ENCODE data around the gene CFAP210. TPM values are rescaled to one million over a fixed set of nuclear protein-coding genes. Genes with fewer than 3 reads are reported as not detected.
"Not testable (repeated sequence)": the region's sequence is repeated elsewhere in the genome, so short reads cannot be mapped to it uniquely, and the experiment has no call there.

Gene CFAP210
- total and polyA plus RNA-seq, 4 donors = 2.8 to 4.5 (median 3.5) TPM

- not testable (repeated sequence) for H3K4me3 ChIP-seq (ENCODE audit: low read depth, low read length)
Observed at GRCh38 chr2:169615982-169616381, 78.2 kb downstream of the CFAP210 start.

GRCh38 chr2:169613876-169614275 is 80.3 kb downstream of the CFAP210 start:
- Histone ChIP-seq H3K27me3 (ENCODE audit: control insufficient read depth, insufficient read depth, low read length) (no peaks in the 10 kb centered on the region), H3K9me3 (ENCODE audit: control insufficient read depth, insufficient read depth, low read length) (peaks cover 2% of the 10 kb centered on the region), H3K4me1 (ENCODE audit: control insufficient read depth, insufficient read depth, low read length) (no peaks in the 10 kb centered on the region), H3K4me3 (ENCODE audit: low read depth, low read length) (no peak overlapping the region), H3K36me3 (ENCODE audit: control insufficient read depth, insufficient read depth, low read length) (peaks cover 23% of the 10 kb centered on the region), H3K27ac (ENCODE audit: low read depth, low read length) (peak overlapping the region; percentile 50)
- DNase-seq (ENCODE audit: low read depth in 4 of 6, low spot score in 6 of 6) = peak in 1 of 6 donors; percentile 4
- no CpG with 5 or more reads among the region's 2 CpGs for WGBS (ENCODE audit: insufficient coverage)

More at GRCh38 chr2:169615982-169616381, 78.2 kb downstream of the CFAP210 start:
- not testable (repeated sequence) for H3K27ac ChIP-seq (ENCODE audit: low read depth, low read length); H3K4me1 ChIP-seq (ENCODE audit: control insufficient read depth, insufficient read depth, low read length); H3K27me3 ChIP-seq (ENCODE audit: control insufficient read depth, insufficient read depth, low read length); H3K9me3 ChIP-seq (ENCODE audit: control insufficient read depth, insufficient read depth, low read length); DNase-seq (ENCODE audit: low read depth in 4 of 6, low spot score in 6 of 6)
- WGBS (ENCODE audit: insufficient coverage) = 83% methylated on average over 1 of the region's 1 CpG
- H3K36me3 ChIP-seq (ENCODE audit: control insufficient read depth, insufficient read depth, low read length) = peaks cover 14% of the 10 kb centered on the region

- WGBS (ENCODE audit: insufficient coverage) = 94% methylated on average over 2 of the region's 2 CpGs
- Histone ChIP-seq H3K4me3 (ENCODE audit: low read depth, low read length) (no peak overlapping the region), H3K27ac (ENCODE audit: low read depth, low read length) (no peak overlapping the region), H3K9me3 (ENCODE audit: control insufficient read depth, insufficient read depth, low read length) (no peaks in the 10 kb centered on the region), H3K27me3 (ENCODE audit: control insufficient read depth, insufficient read depth, low read length) (no peaks in the 10 kb centered on the region), H3K36me3 (ENCODE audit: control insufficient read depth, insufficient read depth, low read length) (peaks cover 39% of the 10 kb centered on the region), H3K4me1 (ENCODE audit: control insufficient read depth, insufficient read depth, low read length) (no peaks in the 10 kb centered on the region)
- no peak for DNase-seq (ENCODE audit: low read depth in 4 of 6, low spot score in 6 of 6)
Observed at GRCh38 chr2:169609264-169609663, 84.9 kb downstream of the CFAP210 start.

GRCh38 chr2:169599568-169599967 is 94.6 kb downstream of the CFAP210 start:
- Histone ChIP-seq H3K4me3 (ENCODE audit: low read depth, low read length) (no peak overlapping the region), H3K27me3 (ENCODE audit: control insufficient read depth, insufficient read depth, low read length) (no peaks in the 10 kb centered on the region), H3K36me3 (ENCODE audit: control insufficient read depth, insufficient read depth, low read length) (peaks cover 7% of the 10 kb centered on the region), H3K27ac (ENCODE audit: low read depth, low read length) (no peak overlapping the region), H3K9me3 (ENCODE audit: control insufficient read depth, insufficient read depth, low read length) (no peaks in the 10 kb centered on the region), H3K4me1 (ENCODE audit: control insufficient read depth, insufficient read depth, low read length) (no peaks in the 10 kb centered on the region)
- DNase-seq (ENCODE audit: low read depth in 4 of 6, low spot score in 6 of 6) = no peak

GRCh38 chr2:169598982-169599381 is 95.2 kb downstream of the CFAP210 start:
- peaks cover 2% of the 10 kb centered on the region for H3K36me3 ChIP-seq (ENCODE audit: control insufficient read depth, insufficient read depth, low read length)
- H3K27me3 ChIP-seq (ENCODE audit: control insufficient read depth, insufficient read depth, low read length) = no peaks in the 10 kb centered on the region
- H3K9me3 ChIP-seq (ENCODE audit: control insufficient read depth, insufficient read depth, low read length) = no peaks in the 10 kb centered on the region
- no peaks in the 10 kb centered on the region for H3K4me1 ChIP-seq (ENCODE audit: control insufficient read depth, insufficient read depth, low read length)
- H3K27ac ChIP-seq (ENCODE audit: low read depth, low read length) = no peak overlapping the region
- WGBS (ENCODE audit: insufficient coverage) = no CpG with 5 or more reads among the region's 2 CpGs
- no peak for DNase-seq (ENCODE audit: low read depth in 4 of 6, low spot score in 6 of 6)
- H3K4me3 ChIP-seq (ENCODE audit: low read depth, low read length) = no peak overlapping the region

- not testable (repeated sequence) for H3K27ac ChIP-seq (ENCODE audit: low read depth, low read length); H3K4me3 ChIP-seq (ENCODE audit: low read depth, low read length); H3K27me3 ChIP-seq (ENCODE audit: control insufficient read depth, insufficient read depth, low read length); H3K4me1 ChIP-seq (ENCODE audit: control insufficient read depth, insufficient read depth, low read length); H3K9me3 ChIP-seq (ENCODE audit: control insufficient read depth, insufficient read depth, low read length); DNase-seq (ENCODE audit: low read depth in 4 of 6, low spot score in 6 of 6); H3K36me3 ChIP-seq (ENCODE audit: control insufficient read depth, insufficient read depth, low read length)
- WGBS (ENCODE audit: insufficient coverage) = 92% methylated on average over 6 of the region's 7 CpGs
Observed at GRCh38 chr2:169596546-169596945, 97.7 kb downstream of the CFAP210 start.

Small RNAs within 50 kb of the gene (small RNA-seq; reads per million reads assigned to genes)
- not detected for gene RF00432 (ENCODE audit: low replicate concordance)

Other genes with a start within 250 kb of the CFAP210 start
- gene BBS5, start 214.9 kb downstream of the CFAP210 start, total RNA-seq = 10 to 100 TPM; 15.2 to 16.9 TPM
- 10 to 100 TPM; 18.0 to 18.8 TPM for gene BBS5, start 214.9 kb downstream of the CFAP210 start, polyA plus RNA-seq (ENCODE audit: insufficient read length in 2 of 2)
- gene KLHL41, start 184.7 kb downstream of the CFAP210 start, total RNA-seq = 1 to 10 TPM; 3.0 to 3.9 TPM
- 1 to 10 TPM; 2.5 to 6.3 TPM for gene KLHL41, start 184.7 kb downstream of the CFAP210 start, polyA plus RNA-seq (ENCODE audit: insufficient read length in 2 of 2)
- 10 to 100 TPM; 35.3 to 59.4 TPM for gene FASTKD1, start 120.5 kb downstream of the CFAP210 start, total RNA-seq
- gene FASTKD1, start 120.5 kb downstream of the CFAP210 start, polyA plus RNA-seq (ENCODE audit: insufficient read length in 2 of 2) = 10 to 100 TPM; 32.6 to 38.4 TPM
- gene PPIG, start 110.1 kb downstream of the CFAP210 start, total RNA-seq = 10 to 100 TPM; 54.1 to 58.6 TPM
- 10 to 100 TPM; 51.3 to 69.9 TPM for gene PPIG, start 110.1 kb downstream of the CFAP210 start, polyA plus RNA-seq (ENCODE audit: insufficient read length in 2 of 2)
- 10 to 100 TPM in 1 of 2 donors, 1 to 10 TPM in 1; 8.7 to 11.7 TPM for gene PHOSPHO2, start 64 bp upstream of the CFAP210 start, total RNA-seq
- gene PHOSPHO2, start 64 bp upstream of the CFAP210 start, polyA plus RNA-seq (ENCODE audit: insufficient read length in 2 of 2) = 10 to 100 TPM in 1 of 2 donors, 1 to 10 TPM in 1; 9.5 to 11.1 TPM
- gene KLHL23, start 39.4 kb upstream of the CFAP210 start, total RNA-seq = 10 to 100 TPM; 68.6 to 71.1 TPM
- 10 to 100 TPM; 41.1 to 52.1 TPM for gene KLHL23, start 39.4 kb upstream of the CFAP210 start, polyA plus RNA-seq (ENCODE audit: insufficient read length in 2 of 2)
- gene SSB, start 104.5 kb upstream of the CFAP210 start, total RNA-seq = 100 to 1,000 TPM in 1 of 2 donors, 10 to 100 TPM in 1; 95.9 to 128 TPM
- gene SSB, start 104.5 kb upstream of the CFAP210 start, polyA plus RNA-seq (ENCODE audit: insufficient read length in 2 of 2) = 100 to 1,000 TPM; 139 to 167 TPM
- gene METTL5, start 130.5 kb upstream of the CFAP210 start, total RNA-seq = 10 to 100 TPM; 40.8 to 40.9 TPM
- gene METTL5, start 130.5 kb upstream of the CFAP210 start, polyA plus RNA-seq (ENCODE audit: insufficient read length in 2 of 2) = 10 to 100 TPM; 52.4 to 64.0 TPM
- 100 to 1,000 TPM in 1 of 2 donors, 10 to 100 TPM in 1; 48.9 to 154 TPM for gene UBR3, start 133.0 kb upstream of the CFAP210 start, total RNA-seq
- 10 to 100 TPM; 47.7 to 51.1 TPM for gene UBR3, start 133.0 kb upstream of the CFAP210 start, polyA plus RNA-seq (ENCODE audit: insufficient read length in 2 of 2)